ENCODE data around the gene WLS.

GRCh38 chr1:68196676-68197075 is 35.6 kb downstream of the WLS start:
- TF ChIP-seq CREB5 (CRISPR knock-in tag; IDR thresholded peaks at IDR 0.05; ENCODE audit: low read depth) = no peak
- TF ChIP-seq RARB (CRISPR knock-in tag; IDR thresholded peaks at IDR 0.05) = no peak
- TF ChIP-seq TSHZ2 (CRISPR knock-in tag; IDR thresholded peaks at IDR 0.05) = no peak
- TF ChIP-seq, protein P1, sequence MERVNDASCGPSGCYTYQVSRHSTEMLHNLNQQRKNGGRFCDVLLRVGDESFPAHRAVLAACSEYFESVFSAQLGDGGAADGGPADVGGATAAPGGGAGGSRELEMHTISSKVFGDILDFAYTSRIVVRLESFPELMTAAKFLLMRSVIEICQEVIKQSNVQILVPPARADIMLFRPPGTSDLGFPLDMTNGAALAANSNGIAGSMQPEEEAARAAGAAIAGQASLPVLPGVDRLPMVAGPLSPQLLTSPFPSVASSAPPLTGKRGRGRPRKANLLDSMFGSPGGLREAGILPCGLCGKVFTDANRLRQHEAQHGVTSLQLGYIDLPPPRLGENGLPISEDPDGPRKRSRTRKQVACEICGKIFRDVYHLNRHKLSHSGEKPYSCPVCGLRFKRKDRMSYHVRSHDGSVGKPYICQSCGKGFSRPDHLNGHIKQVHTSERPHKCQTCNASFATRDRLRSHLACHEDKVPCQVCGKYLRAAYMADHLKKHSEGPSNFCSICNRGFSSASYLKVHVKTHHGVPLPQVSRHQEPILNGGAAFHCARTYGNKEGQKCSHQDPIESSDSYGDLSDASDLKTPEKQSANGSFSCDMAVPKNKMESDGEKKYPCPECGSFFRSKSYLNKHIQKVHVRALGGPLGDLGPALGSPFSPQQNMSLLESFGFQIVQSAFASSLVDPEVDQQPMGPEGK (CRISPR knock-in tag; IDR thresholded peaks at IDR 0.05; ENCODE audit: borderline replicate concordance) = no peak
- TF ChIP-seq ZFP30 (CRISPR knock-in tag; IDR thresholded peaks at IDR 0.05) = no peak
- no peak for TF ChIP-seq GLIS3 (CRISPR knock-in tag; IDR thresholded peaks at IDR 0.05)
- no peak for TF ChIP-seq ZFP3 (CRISPR knock-in tag; IDR thresholded peaks at IDR 0.05)
- no peak for TF ChIP-seq ZNF565 (CRISPR knock-in tag; conservative IDR thresholded peaks at IDR 0.05; ENCODE audit: low read depth)
- no peak for TF ChIP-seq TCF4 (CRISPR knock-in tag; IDR thresholded peaks at IDR 0.05; ENCODE audit: borderline replicate concordance)
- no peak for TF ChIP-seq ZNF8 (CRISPR knock-in tag; IDR thresholded peaks at IDR 0.05)
- TF ChIP-seq ISL1 (CRISPR knock-in tag; IDR thresholded peaks at IDR 0.05) = no peak
